Hematopoietic multipotent progenitor cell (in vitro differentiated cells): ENCODE data around the gene OTC. TPM values are rescaled to one million over a fixed set of nuclear protein-coding genes. Genes with fewer than 3 reads are reported as not detected.

Source experiments
- DNase-seq, 3 donors: peaks; one replicate each; pipeline ENCODE4 v3.0.0-alpha.2; 2011 to 2015; ENCODE audit warnings: low read depth in 2 of 3, low spot score in 2 of 3
- small RNA-seq: library from RNA; depleted of rRNA; stranded (forward); fragments of <200 nt; gene quantifications from one replicate; pipeline ENCODE3, GENCODE V24; 2012
- total RNA-seq: library from RNA; depleted of rRNA; stranded (reverse); fragments of >200 nt; gene quantifications from one replicate; pipeline ENCODE4 v1.2.3, GENCODE V29; 2012

The OTC gene
- total RNA-seq, 1 donor: not detected

GRCh38 chrX:38458071-38458470 is 105.7 kb downstream of the OTC start:
- DNase-seq: peak in 1 of 3 donors; percentile 42

DNA sequence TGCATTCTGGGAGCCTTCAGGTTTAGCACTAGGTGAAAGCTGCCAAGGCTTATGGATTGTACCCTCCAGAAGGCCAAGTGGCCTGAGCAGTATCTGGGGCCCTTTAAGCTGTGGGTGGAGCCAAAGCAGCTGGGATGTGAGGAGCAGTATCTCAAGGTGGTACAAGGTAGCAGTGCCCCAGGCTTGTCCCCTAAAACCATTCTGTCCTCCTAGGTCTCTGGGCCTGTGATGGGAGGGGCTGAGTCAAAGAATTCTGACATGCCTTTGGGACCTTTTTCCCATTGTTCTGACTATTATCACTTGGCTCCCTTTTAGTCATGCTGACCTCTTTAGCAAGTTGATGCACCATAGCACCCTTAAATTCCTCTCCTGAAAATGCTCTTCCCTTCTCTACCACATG is 109.9 kb downstream of the OTC start:
- DNase-seq: no peak

- no peak for DNase-seq
These were observed 113.3 kb downstream of the OTC start for GRCh38 chrX:38465686-38466085.

DNA sequence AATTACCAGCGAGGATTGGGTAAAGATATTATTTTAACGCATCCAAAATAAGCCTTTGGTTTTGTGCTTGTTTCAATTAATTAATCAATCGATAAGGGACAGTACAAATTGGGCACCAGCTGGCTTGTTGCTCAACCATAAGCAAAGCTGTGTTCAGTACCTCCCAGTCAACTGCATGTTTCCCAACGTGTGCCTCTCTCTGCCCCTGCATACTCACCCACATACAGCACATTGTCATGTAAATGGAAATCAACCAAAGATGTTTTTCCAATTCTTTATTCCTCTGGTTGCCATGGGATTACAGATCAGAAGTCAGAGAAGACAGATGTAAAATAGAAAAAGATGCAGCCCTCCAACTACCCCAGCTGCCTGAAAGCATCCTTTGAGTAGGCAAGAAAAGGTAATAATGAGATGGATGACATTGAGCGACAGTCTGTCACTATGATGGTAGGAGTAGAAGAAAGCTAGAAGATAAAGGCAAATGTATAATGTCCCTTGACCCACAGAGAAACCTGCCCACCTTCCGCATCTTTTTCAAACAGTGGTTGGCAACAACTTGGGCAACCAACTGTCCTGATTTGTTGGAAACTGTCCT is 116.3 kb downstream of the OTC start:
- DNase-seq: no peak

Small RNAs within 50 kb of the gene (small RNA-seq; reads per million reads assigned to genes)
- gene RF00322: not detected

Other genes with a start within 250 kb of the OTC start
- under 0.01 TPM for gene SRPX, start 131.7 kb upstream of the OTC start, total RNA-seq
- gene RPGR, start 25.1 kb upstream of the OTC start, total RNA-seq: 8.1 TPM
- gene TSPAN7, start 208.9 kb downstream of the OTC start, total RNA-seq: 2.4 TPM